Esophagus squamous epithelium (tissue), 4 donors: ENCODE results near the gene SYT1.

ENCODE experiments used
- CTCF ChIP-seq, 6 experiments: fragments of 450-650 bp in 4 of 6; fragments of 200-600 bp in 2 of 6; sonication (generic) in 2 of 6; IDR thresholded peaks; one replicate each; pipeline ENCODE4 v1.5.1; 2016 to 2019; ENCODE audit warnings: antibody characterized with exemption in 6 of 6, mild to moderate bottlenecking in 4 of 6, moderate library complexity in 4 of 6
- POLR2A ChIP-seq, 4 donors: fragments of 450-650 bp; IDR thresholded peaks; one replicate each; pipeline ENCODE4 v1.6.1; 2017; ENCODE audit warnings: antibody characterized with exemption in 4 of 4, mild to moderate bottlenecking in 4 of 4, moderate library complexity in 3 of 4

- no peak for TF ChIP-seq CTCF (IDR thresholded peaks at IDR 0.05)
- TF ChIP-seq POLR2A (IDR thresholded peaks at IDR 0.05): no peak
Measured at GRCh38 chr12:79426121-79426520, 561.5 kb downstream of the SYT1 start.
